ENCODE data around the gene ARL5C.

DNA sequence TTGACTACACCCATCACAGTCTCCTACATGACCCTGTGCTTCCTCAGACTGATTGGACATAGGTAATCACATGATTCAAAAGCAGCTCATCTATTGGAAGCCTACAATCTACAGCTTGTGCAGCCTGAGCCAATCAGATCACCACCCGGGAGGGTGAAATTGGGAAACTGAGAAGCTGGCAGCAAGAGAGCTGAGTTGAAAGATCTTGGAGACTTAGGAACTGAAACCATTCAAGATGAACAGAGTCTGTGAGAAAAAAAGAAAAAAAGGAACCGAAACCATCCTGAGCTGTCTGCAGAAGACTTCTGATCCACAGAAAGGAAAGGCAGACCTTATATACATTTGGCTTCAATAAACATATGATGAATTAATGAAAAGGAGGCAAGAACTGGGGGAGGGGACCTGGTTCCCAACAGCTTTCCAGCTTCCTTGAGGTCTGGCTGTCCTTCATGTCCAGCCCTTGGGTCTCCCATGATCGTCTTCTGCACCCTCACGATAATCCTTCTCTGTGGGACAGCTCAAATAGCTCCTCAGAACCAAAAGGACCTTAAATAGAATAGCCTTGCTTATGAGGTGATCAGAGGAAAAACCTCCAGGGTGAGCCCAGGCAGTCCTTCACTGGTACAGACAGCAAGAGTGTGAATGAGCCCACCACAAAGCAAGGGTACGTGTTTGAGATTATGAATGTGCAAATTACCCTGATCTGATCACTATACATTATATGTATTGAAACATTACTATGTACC is 47.1 kb downstream of the ARL5C start:
- TF ChIP-seq, protein P1, sequence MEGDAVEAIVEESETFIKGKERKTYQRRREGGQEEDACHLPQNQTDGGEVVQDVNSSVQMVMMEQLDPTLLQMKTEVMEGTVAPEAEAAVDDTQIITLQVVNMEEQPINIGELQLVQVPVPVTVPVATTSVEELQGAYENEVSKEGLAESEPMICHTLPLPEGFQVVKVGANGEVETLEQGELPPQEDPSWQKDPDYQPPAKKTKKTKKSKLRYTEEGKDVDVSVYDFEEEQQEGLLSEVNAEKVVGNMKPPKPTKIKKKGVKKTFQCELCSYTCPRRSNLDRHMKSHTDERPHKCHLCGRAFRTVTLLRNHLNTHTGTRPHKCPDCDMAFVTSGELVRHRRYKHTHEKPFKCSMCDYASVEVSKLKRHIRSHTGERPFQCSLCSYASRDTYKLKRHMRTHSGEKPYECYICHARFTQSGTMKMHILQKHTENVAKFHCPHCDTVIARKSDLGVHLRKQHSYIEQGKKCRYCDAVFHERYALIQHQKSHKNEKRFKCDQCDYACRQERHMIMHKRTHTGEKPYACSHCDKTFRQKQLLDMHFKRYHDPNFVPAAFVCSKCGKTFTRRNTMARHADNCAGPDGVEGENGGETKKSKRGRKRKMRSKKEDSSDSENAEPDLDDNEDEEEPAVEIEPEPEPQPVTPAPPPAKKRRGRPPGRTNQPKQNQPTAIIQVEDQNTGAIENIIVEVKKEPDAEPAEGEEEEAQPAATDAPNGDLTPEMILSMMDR (conservative IDR thresholded peaks at IDR 0.05; ENCODE audit: low read length): no peak
- TF ChIP-seq EZH2phosphoT487 (IDR thresholded peaks at IDR 0.05; ENCODE audit: borderline replicate concordance, low read depth, low read length): no peak
